ENCODE measurements around the gene METRN. TPM values are rescaled to one million over a fixed set of nuclear protein-coding genes. Genes with fewer than 3 reads are reported as not detected.
"Not testable (repeated sequence)": the region's sequence is repeated elsewhere in the genome, so short reads cannot be mapped to it uniquely, and the experiment has no call there.

METRN gene
- total RNA-seq, 1 experiment from 2014 or later = 23.4 TPM

DNA sequence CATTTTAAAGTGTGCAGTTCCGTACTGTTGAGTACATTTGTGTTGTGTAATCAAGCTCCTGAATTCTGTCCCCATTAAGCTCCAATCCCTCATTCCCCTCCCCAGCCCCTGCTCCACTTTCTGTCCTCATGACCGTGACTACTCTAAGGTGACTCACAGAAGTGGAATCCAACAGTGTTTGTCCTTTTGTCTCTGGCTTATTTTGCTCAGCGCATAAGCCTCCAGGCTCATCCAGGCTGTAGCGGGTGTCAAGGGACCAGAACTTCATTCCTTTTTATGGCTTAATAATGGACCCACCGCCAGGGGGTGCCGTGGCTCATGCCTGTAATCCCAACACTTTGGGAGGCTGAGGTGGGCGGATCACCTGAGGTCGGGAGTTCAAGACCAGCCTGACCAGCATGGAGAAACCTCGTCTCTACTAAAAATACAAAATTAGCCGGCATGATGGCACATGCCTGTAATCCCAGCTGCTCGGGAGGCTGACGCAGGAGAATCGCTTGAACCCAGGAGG is 2.1 kb upstream of the METRN start:
- TF ChIP-seq, protein P1, sequence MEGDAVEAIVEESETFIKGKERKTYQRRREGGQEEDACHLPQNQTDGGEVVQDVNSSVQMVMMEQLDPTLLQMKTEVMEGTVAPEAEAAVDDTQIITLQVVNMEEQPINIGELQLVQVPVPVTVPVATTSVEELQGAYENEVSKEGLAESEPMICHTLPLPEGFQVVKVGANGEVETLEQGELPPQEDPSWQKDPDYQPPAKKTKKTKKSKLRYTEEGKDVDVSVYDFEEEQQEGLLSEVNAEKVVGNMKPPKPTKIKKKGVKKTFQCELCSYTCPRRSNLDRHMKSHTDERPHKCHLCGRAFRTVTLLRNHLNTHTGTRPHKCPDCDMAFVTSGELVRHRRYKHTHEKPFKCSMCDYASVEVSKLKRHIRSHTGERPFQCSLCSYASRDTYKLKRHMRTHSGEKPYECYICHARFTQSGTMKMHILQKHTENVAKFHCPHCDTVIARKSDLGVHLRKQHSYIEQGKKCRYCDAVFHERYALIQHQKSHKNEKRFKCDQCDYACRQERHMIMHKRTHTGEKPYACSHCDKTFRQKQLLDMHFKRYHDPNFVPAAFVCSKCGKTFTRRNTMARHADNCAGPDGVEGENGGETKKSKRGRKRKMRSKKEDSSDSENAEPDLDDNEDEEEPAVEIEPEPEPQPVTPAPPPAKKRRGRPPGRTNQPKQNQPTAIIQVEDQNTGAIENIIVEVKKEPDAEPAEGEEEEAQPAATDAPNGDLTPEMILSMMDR (IDR thresholded peaks at IDR 0.05; ENCODE audit: insufficient read depth in 1 of 2, low read depth in 1 of 2, low read length in 1 of 2, severe bottlenecking in 1 of 2, unreplicated experiment in 1 of 2) = peak; percentile 20 to 45
- H3K36me3 ChIP-seq (ENCODE audit: control insufficient read depth, insufficient read depth, low read length); H3K27me3 Mint-ChIP-seq (ENCODE audit: insufficient read depth, unreplicated experiment); H3K9me3 Mint-ChIP-seq (ENCODE audit: unreplicated experiment); H3K4me1 Mint-ChIP-seq (ENCODE audit: low read depth, unreplicated experiment); BruUV-seq (replicated peaks); H3K9me3 ChIP-seq; H3K27me3 ChIP-seq (replicated peaks; ENCODE audit: control insufficient read depth, insufficient read depth, low read length); H3K4me3 ChIP-seq (ENCODE audit: low read depth, low read length): not testable (repeated sequence)
- Mint-ChIP-seq H3K4me3 (ENCODE audit: unreplicated experiment) (peak overlapping the region; percentile 21), H3K36me3 (ENCODE audit: insufficient read depth, unreplicated experiment) (peaks cover 17% of the 10 kb centered on the region), H3K27ac (ENCODE audit: unreplicated experiment) (peak overlapping the region; percentile 77)
- CTCF ChIA-PET = interaction anchor here (0.6 to 1.6 kb wide), 4 partner anchors 9 to 91 kb away, joined by 3 to 13 read pairs (median 8); partner anchors contain the start of gene ANTKMT
- POLR2A ChIA-PET = interaction anchor here (0.6 to 1.7 kb wide), 4 partner anchors 8 to 343 kb away, joined by 3 to 6 read pairs (median 3); partner anchors contain the start of genes ANTKMT, CHTF18 and RPUSD1
- DNase-seq = peak; percentile 87 to 88
- peaks cover 22% of the 10 kb centered on the region for H3K4me1 ChIP-seq
- intact Hi-C loops (cut with micrococcal nuclease; ENCODE audit: unreplicated experiment) = loop anchor here (10.0 kb wide), 1 partner anchor 72 kb away; the partner anchor contains the start of genes CHTF18 and RPUSD1

- H3K4me1 Mint-ChIP-seq (ENCODE audit: low read depth, unreplicated experiment) = peaks cover 7% of the 10 kb centered on the region
- Histone ChIP-seq H3K27me3 (replicated peaks; ENCODE audit: control insufficient read depth, insufficient read depth, low read length) (no peaks in the 10 kb centered on the region), H3K36me3 (ENCODE audit: control insufficient read depth, insufficient read depth, low read length) (no peaks in the 10 kb centered on the region), H3K4me1 (peaks cover 27% of the 10 kb centered on the region), H3K4me3 (ENCODE audit: low read depth, low read length) (no peak overlapping the region), H3K9me3 (no peaks in the 10 kb centered on the region)
- intact Hi-C loops (cut with micrococcal nuclease; ENCODE audit: unreplicated experiment) = loop anchor here (10.0 kb wide), 1 partner anchor 71 kb away; the partner anchor contains the start of genes CHTF18 and RPUSD1
- H3K36me3 Mint-ChIP-seq (ENCODE audit: insufficient read depth, unreplicated experiment) = peaks cover 17% of the 10 kb centered on the region
- no TSS peak for BruUV-seq (replicated peaks)
- DNase-seq = no peak
- no peak overlapping the region for H3K4me3 Mint-ChIP-seq (ENCODE audit: unreplicated experiment)
- no peaks in the 10 kb centered on the region for H3K9me3 Mint-ChIP-seq (ENCODE audit: unreplicated experiment)
- H3K27me3 Mint-ChIP-seq (ENCODE audit: insufficient read depth, unreplicated experiment) = no peaks in the 10 kb centered on the region
- ChIA-PET CTCF (no interaction called here), POLR2A (no interaction called here)
- H3K27ac Mint-ChIP-seq (ENCODE audit: unreplicated experiment) = no peak overlapping the region
- TF ChIP-seq, protein P1 (IDR thresholded peaks at IDR 0.05; ENCODE audit: insufficient read depth in 1 of 2, low read depth in 1 of 2, low read length in 1 of 2, severe bottlenecking in 1 of 2, unreplicated experiment in 1 of 2) = no peak
Observed at GRCh38 chr16:714079-714478, 839 bp upstream of the METRN start.

DNA sequence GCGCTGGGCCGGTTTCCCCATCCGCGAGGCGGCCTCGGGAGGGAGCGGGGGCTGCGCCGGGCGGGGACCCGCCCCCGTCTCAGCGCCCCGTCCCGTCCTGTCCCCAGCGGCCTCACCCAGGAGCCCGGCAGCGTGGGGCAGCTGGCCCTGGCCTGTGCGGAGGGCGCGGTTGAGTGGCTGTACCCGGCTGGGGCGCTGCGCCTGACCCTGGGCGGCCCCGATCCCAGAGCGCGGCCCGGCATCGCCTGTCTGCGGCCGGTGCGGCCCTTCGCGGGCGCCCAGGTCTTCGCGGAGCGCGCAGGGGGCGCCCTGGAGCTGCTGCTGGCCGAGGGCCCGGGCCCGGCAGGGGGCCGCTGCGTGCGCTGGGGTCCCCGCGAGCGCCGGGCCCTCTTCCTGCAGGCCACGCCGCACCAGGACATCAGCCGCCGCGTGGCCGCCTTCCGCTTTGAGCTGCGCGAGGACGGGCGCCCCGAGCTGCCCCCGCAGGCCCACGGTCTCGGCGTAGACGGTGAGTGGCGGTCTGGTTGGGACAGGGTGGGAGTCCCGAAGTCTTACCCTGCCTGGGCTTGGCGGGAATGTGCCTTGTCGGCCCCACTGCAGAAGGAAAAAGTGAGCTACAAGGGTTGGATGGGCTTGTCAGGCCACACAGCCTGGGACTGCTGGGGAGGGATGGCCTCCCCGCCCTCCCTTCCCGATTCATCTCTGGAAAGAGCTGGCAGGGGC is 720 bp downstream of the METRN start:
- BruUV-seq (replicated peaks) = no TSS peak
- POLR2A ChIA-PET = interaction anchor here (1.1 kb wide), 1 partner anchor 13 kb away, joined by 4 read pairs; no protein-coding TSS in a partner anchor
- Histone ChIP-seq H3K36me3 (ENCODE audit: control insufficient read depth, insufficient read depth, low read length) (no peaks in the 10 kb centered on the region), H3K27me3 (replicated peaks; ENCODE audit: control insufficient read depth, insufficient read depth, low read length) (no peaks in the 10 kb centered on the region), H3K4me3 (ENCODE audit: low read depth, low read length) (peak overlapping the region; percentile 71), H3K4me1 (peaks cover 33% of the 10 kb centered on the region), H3K9me3 (no peaks in the 10 kb centered on the region)
- CTCF ChIA-PET = interaction anchor here (0.6 to 1.7 kb wide), 5 partner anchors 9 to 73 kb away, joined by 3 to 10 read pairs (median 5); partner anchors contain the start of genes CHTF18, CIAO3 and WDR24
- Mint-ChIP-seq H3K27ac (ENCODE audit: unreplicated experiment) (no peak overlapping the region), H3K4me1 (ENCODE audit: low read depth, unreplicated experiment) (peaks cover 7% of the 10 kb centered on the region), H3K27me3 (ENCODE audit: insufficient read depth, unreplicated experiment) (no peaks in the 10 kb centered on the region), H3K4me3 (ENCODE audit: unreplicated experiment) (peak overlapping the region; percentile 66), H3K9me3 (ENCODE audit: unreplicated experiment) (no peaks in the 10 kb centered on the region), H3K36me3 (ENCODE audit: insufficient read depth, unreplicated experiment) (peaks cover 17% of the 10 kb centered on the region)
- intact Hi-C loops (cut with micrococcal nuclease; ENCODE audit: unreplicated experiment) = loop anchor here (10.0 kb wide), 1 partner anchor 69 kb away; the partner anchor contains the start of genes CHTF18 and RPUSD1
- TF ChIP-seq, protein P1 (IDR thresholded peaks at IDR 0.05; ENCODE audit: insufficient read depth in 1 of 2, low read depth in 1 of 2, low read length in 1 of 2, severe bottlenecking in 1 of 2, unreplicated experiment in 1 of 2) = peak; percentile 10 to 17
- DNase-seq = peak in 1 of 2 experiments; percentile 60

Measured in Caco-2 (cell line).